ENCODE data around the gene EOLA1. TPM values are rescaled to one million over a fixed set of nuclear protein-coding genes. Genes with fewer than 3 reads are reported as not detected.
"Not testable (repeated sequence)": the region's sequence is repeated elsewhere in the genome, so short reads cannot be mapped to it uniquely, and the experiment has no call there.

EOLA1 gene
- total and polyA plus RNA-seq, 3 donors from 2014 or later, result 10.6 to 13.4 (median 12.0) TPM

GRCh38 chrX:149495573-149496071, 45.2 kb upstream of the EOLA1 start:
- TF ChIP-seq POLR2A (IDR thresholded peaks at IDR 0.05), result no peak
- TF ChIP-seq, protein P1, sequence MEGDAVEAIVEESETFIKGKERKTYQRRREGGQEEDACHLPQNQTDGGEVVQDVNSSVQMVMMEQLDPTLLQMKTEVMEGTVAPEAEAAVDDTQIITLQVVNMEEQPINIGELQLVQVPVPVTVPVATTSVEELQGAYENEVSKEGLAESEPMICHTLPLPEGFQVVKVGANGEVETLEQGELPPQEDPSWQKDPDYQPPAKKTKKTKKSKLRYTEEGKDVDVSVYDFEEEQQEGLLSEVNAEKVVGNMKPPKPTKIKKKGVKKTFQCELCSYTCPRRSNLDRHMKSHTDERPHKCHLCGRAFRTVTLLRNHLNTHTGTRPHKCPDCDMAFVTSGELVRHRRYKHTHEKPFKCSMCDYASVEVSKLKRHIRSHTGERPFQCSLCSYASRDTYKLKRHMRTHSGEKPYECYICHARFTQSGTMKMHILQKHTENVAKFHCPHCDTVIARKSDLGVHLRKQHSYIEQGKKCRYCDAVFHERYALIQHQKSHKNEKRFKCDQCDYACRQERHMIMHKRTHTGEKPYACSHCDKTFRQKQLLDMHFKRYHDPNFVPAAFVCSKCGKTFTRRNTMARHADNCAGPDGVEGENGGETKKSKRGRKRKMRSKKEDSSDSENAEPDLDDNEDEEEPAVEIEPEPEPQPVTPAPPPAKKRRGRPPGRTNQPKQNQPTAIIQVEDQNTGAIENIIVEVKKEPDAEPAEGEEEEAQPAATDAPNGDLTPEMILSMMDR (IDR thresholded peaks at IDR 0.05), result no peak
- H3K27me3 ChIP-seq, result no peaks in the 10 kb centered on the region
- H3K36me3 ChIP-seq (ENCODE audit: low read depth, missing control alignments), result no peaks in the 10 kb centered on the region
- DNase-seq, result no peak
- WGBS, 2 donors, result 71 to 94% methylated on average over 1 to 4 of the region's 5 CpGs
- H3K4me3 ChIP-seq, result no peak overlapping the region
- H3K9me3 ChIP-seq, result no peaks in the 10 kb centered on the region
- intact Hi-C loops (cut with DNase I; ENCODE audit: low total_unique reads), result no loop called here
- H3K27ac ChIP-seq, result no peak overlapping the region
- H3K4me1 ChIP-seq, result no peaks in the 10 kb centered on the region

DNA sequence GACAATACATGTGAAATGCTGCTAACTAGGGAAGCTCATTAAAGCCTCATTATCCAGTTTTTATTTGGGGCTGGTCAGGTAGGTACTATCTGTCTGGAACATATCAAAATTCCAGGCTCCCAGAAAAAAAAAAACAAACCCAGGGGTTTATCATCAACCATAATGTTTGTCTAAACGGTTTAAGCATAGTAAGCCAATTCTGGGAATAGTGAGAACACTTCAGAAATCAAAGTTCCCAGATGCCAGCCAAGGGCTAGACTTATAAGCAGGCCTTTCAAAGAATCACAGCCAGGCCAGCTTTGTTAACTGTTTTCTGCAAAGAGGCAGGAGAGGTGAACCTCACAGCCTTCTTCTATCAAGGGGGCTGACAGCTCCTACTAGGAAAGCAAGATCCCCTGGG, 43.8 kb upstream of the EOLA1 start:
- no peak overlapping the region for H3K27ac ChIP-seq
- H3K36me3 ChIP-seq (ENCODE audit: low read depth, missing control alignments), result no peaks in the 10 kb centered on the region
- no peak overlapping the region for H3K4me3 ChIP-seq
- WGBS, 2 donors, result 57 to 100% methylated on average over 1 of the region's 1 CpG
- no peaks in the 10 kb centered on the region for H3K9me3 ChIP-seq
- no peaks in the 10 kb centered on the region for H3K27me3 ChIP-seq
- no peaks in the 10 kb centered on the region for H3K4me1 ChIP-seq
- no peak for DNase-seq
- intact Hi-C loops (cut with DNase I; ENCODE audit: low total_unique reads), result no loop called here
- no peak for TF ChIP-seq POLR2A (IDR thresholded peaks at IDR 0.05)
- TF ChIP-seq, protein P1 (IDR thresholded peaks at IDR 0.05), result no peak

DNA sequence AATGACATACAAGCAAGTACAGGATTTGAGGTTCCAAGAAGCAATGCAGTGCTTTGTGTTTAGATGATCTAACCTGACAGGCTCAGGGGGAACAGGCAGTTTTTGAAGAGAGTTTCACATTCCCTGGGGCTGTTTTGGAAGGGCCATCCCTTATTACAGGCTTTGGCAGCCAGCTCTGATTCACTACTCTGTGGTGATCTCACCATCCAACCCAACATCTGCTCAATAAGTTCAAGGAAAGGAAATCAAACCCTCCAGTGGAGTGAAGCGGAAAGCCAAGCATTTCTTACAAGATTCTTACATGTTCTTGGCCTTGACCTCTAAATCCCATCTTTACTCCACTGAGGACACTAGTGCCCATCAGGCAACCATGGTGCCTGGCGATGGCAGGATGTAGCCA, 43.2 kb upstream of the EOLA1 start:
- Histone ChIP-seq H3K4me3 (no peak overlapping the region), H3K9me3 (no peaks in the 10 kb centered on the region), H3K4me1 (no peaks in the 10 kb centered on the region), H3K27ac (no peak overlapping the region), H3K36me3 (ENCODE audit: low read depth, missing control alignments) (no peaks in the 10 kb centered on the region), H3K27me3 (no peaks in the 10 kb centered on the region)
- DNase-seq, result no peak
- no peak for TF ChIP-seq POLR2A (IDR thresholded peaks at IDR 0.05)
- TF ChIP-seq, protein P1 (IDR thresholded peaks at IDR 0.05), result no peak
- WGBS, 2 donors, result 100% methylated on average over 1 of the region's 2 CpGs
- intact Hi-C loops (cut with DNase I; ENCODE audit: low total_unique reads), result no loop called here

DNA sequence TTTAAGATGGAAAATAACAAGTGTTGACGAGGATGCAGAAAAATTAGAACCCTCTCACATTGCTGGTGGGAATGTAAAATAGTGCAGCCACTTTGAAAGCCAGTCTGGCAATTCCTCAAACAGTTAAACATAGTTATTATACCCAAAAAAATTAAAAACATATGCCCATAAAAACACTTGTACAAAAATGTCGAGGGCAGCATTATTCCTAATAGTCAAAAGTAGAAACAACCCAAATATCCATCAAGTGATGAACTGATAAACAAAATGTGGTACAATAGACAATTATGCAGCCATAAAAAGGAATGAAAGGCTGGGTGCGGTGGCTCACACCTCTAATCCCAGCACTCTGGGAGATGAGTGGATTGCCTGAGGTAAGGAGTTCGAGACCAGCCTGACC, 42.0 kb upstream of the EOLA1 start:
- Histone ChIP-seq H3K36me3 (ENCODE audit: low read depth, missing control alignments) (no peaks in the 10 kb centered on the region), H3K9me3 (no peaks in the 10 kb centered on the region), H3K4me1 (no peaks in the 10 kb centered on the region), H3K27ac (no peak overlapping the region), H3K27me3 (no peaks in the 10 kb centered on the region), H3K4me3 (no peak overlapping the region)
- WGBS, 2 donors, result 89 to 92% methylated on average over 3 to 4 of the region's 4 CpGs
- intact Hi-C loops (cut with DNase I; ENCODE audit: low total_unique reads), result no loop called here
- TF ChIP-seq, protein P1 (IDR thresholded peaks at IDR 0.05), result no peak
- TF ChIP-seq POLR2A (IDR thresholded peaks at IDR 0.05), result no peak
- no peak for DNase-seq

DNA sequence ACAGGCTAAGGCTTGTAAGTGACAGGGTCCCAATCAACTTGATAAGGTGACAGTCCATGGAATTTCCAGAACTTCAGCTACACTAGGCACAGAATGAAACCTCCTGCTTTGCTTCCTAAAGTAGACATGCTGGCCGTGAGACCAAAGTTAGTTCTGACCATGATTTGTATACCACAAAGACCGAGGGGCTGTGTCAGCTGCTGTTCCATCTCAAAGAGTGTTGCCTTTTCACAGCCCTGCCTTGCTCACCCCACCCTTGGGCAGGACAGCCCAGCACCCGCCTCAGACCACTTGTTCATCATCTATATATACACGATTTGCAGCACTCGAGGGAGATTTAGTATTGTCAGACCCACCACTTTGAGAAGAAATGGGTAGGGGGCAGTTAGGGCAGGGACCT, 41.0 kb upstream of the EOLA1 start:
- TF ChIP-seq, protein P1 (IDR thresholded peaks at IDR 0.05), result no peak
- TF ChIP-seq POLR2A (IDR thresholded peaks at IDR 0.05), result no peak
- DNase-seq, result no peak
- no peaks in the 10 kb centered on the region for H3K9me3 ChIP-seq
- H3K4me3 ChIP-seq, result no peak overlapping the region
- H3K27me3 ChIP-seq, result no peaks in the 10 kb centered on the region
- no peaks in the 10 kb centered on the region for H3K4me1 ChIP-seq
- intact Hi-C loops (cut with DNase I; ENCODE audit: low total_unique reads), result no loop called here
- no peak overlapping the region for H3K27ac ChIP-seq
- no peaks in the 10 kb centered on the region for H3K36me3 ChIP-seq (ENCODE audit: low read depth, missing control alignments)
- 84 to 86% methylated on average over 5 of the region's 5 CpGs for WGBS, 2 donors

- H3K27me3 ChIP-seq; intact Hi-C loops (cut with DNase I; ENCODE audit: low total_unique reads); H3K4me3 ChIP-seq; H3K4me1 ChIP-seq; H3K27ac ChIP-seq; DNase-seq; H3K9me3 ChIP-seq; H3K36me3 ChIP-seq (ENCODE audit: low read depth, missing control alignments): not testable (repeated sequence)
- 77% methylated on average over 5 of the region's 5 CpGs; no CpG with 5 or more reads in 1 of the 2 donors for WGBS, 2 donors
These were observed 37.9 kb upstream of the EOLA1 start for GRCh38 chrX:149502923-149503322.

GRCh38 chrX:149503446-149503845, 37.4 kb upstream of the EOLA1 start:
- H3K27me3 ChIP-seq; intact Hi-C loops (cut with DNase I; ENCODE audit: low total_unique reads); DNase-seq; H3K4me1 ChIP-seq; H3K4me3 ChIP-seq; H3K36me3 ChIP-seq (ENCODE audit: low read depth, missing control alignments); H3K9me3 ChIP-seq; H3K27ac ChIP-seq: not testable (repeated sequence)
- WGBS, 2 donors, result no CpG with 5 or more reads among the region's 10 CpGs
